Measurements from ENCODE around the gene PTPRN2. TPM values are rescaled to one million over a fixed set of nuclear protein-coding genes. Genes with fewer than 3 reads are reported as not detected.

The PTPRN2 gene
- polyA plus RNA-seq, 1 of the 3 experiments (the other 2 are of a cell fraction): 4.0 TPM

GRCh38 chr7:158130023-158130409 is 457.6 kb downstream of the PTPRN2 start:
- Histone ChIP-seq H3K9me2 (no peaks in the 10 kb centered on the region), H3K9me3 (no peaks in the 10 kb centered on the region), H3K4me3 (ENCODE audit: low read depth in 2 of 2, low read length in 1 of 2) (no peak overlapping the region), H3K36me3 (replicated peaks in 1 of 2; ENCODE audit: control insufficient read depth in 1 of 2, insufficient read depth in 2 of 2, low read length in 1 of 2) (no peaks in the 10 kb centered on the region), H3K4me2 (no peak overlapping the region), H3K27me3 (ENCODE audit: insufficient read depth) (no peaks in the 10 kb centered on the region), H3K27ac (ENCODE audit: low read depth in 2 of 2, low read length in 1 of 2) (no peak overlapping the region), H3K4me1 (ENCODE audit: control insufficient read depth in 1 of 2, insufficient read depth in 2 of 2, low read depth in 1 of 2, low read length in 1 of 2) (no peaks in the 10 kb centered on the region), H3K9ac (no peak overlapping the region), H3F3A (replicated peaks; ENCODE audit: insufficient read depth) (no peaks in the 10 kb centered on the region), H3K79me2 (ENCODE audit: insufficient read depth) (no peaks in the 10 kb centered on the region), H4K20me1 (ENCODE audit: insufficient read depth) (no peaks in the 10 kb centered on the region), H2AFZ (ENCODE audit: low read depth) (no peak overlapping the region)
- CTCF ChIA-PET: no interaction called here
- DNase-seq: no peak
- POLR2A ChIA-PET: no interaction called here
- WGBS (ENCODE audit: low lambda C conversion rate): 75% methylated on average over 10 of the region's 10 CpGs
- TF ChIP-seq TEAD4 (IDR thresholded peaks at IDR 0.05; ENCODE audit: borderline replicate concordance, insufficient read depth) (no peak), PBX3 (IDR thresholded peaks at IDR 0.05) (no peak), ELF1 (IDR thresholded peaks at IDR 0.05) (no peak), CTCF (IDR thresholded peaks at IDR 0.05) (no peak), EZH2phosphoT487 (IDR thresholded peaks at IDR 0.05; ENCODE audit: borderline replicate concordance, low read depth) (no peak), SIN3A (IDR thresholded peaks at IDR 0.05; ENCODE audit: borderline replicate concordance, low read depth, low read length) (no peak), MEF2A (IDR thresholded peaks at IDR 0.05; ENCODE audit: borderline replicate concordance, low read depth) (no peak), RFX5 (IDR thresholded peaks at IDR 0.05; ENCODE audit: low read length) (no peak), SMC3 (IDR thresholded peaks at IDR 0.05; ENCODE audit: low read depth, low read length) (no peak), POLR2AphosphoS5 (IDR thresholded peaks at IDR 0.05; ENCODE audit: low read depth, low read length) (no peak), JUND (IDR thresholded peaks at IDR 0.05) (no peak)

- no peaks in the 10 kb centered on the region for H3K79me2 ChIP-seq (ENCODE audit: insufficient read depth)
- no peak overlapping the region for H2AFZ ChIP-seq (ENCODE audit: low read depth)
- no peaks in the 10 kb centered on the region for H3K9me3 ChIP-seq
- no peaks in the 10 kb centered on the region for H3K9me2 ChIP-seq
- no peaks in the 10 kb centered on the region for H3K36me3 ChIP-seq (replicated peaks in 1 of 2; ENCODE audit: control insufficient read depth in 1 of 2, insufficient read depth in 2 of 2, low read length in 1 of 2)
- H3F3A ChIP-seq (replicated peaks; ENCODE audit: insufficient read depth): no peaks in the 10 kb centered on the region
- no peak overlapping the region for H3K4me3 ChIP-seq (ENCODE audit: low read depth in 2 of 2, low read length in 1 of 2)
- no peak overlapping the region for H3K9ac ChIP-seq
- H3K27ac ChIP-seq (ENCODE audit: low read depth in 2 of 2, low read length in 1 of 2): no peak overlapping the region
- POLR2A ChIA-PET: no interaction called here
- no peaks in the 10 kb centered on the region for H3K27me3 ChIP-seq (ENCODE audit: insufficient read depth)
- no peaks in the 10 kb centered on the region for H4K20me1 ChIP-seq (ENCODE audit: insufficient read depth)
- no peak overlapping the region for H3K4me2 ChIP-seq
- no peaks in the 10 kb centered on the region for H3K4me1 ChIP-seq (ENCODE audit: control insufficient read depth in 1 of 2, insufficient read depth in 2 of 2, low read depth in 1 of 2, low read length in 1 of 2)
- no peak for TF ChIP-seq SMC3 (IDR thresholded peaks at IDR 0.05; ENCODE audit: low read depth, low read length)
- TF ChIP-seq FOSL2 (IDR thresholded peaks at IDR 0.05; ENCODE audit: borderline replicate concordance, low read depth): no peak
- no peak for TF ChIP-seq MEF2A (IDR thresholded peaks at IDR 0.05; ENCODE audit: borderline replicate concordance, low read depth)
- no peak for TF ChIP-seq TEAD4 (IDR thresholded peaks at IDR 0.05; ENCODE audit: borderline replicate concordance, insufficient read depth)
- TF ChIP-seq JUND (IDR thresholded peaks at IDR 0.05): no peak
- no peak for TF ChIP-seq REST (IDR thresholded peaks at IDR 0.05; ENCODE audit: low read depth, low read length)
- no peak for TF ChIP-seq NFIC (IDR thresholded peaks at IDR 0.05; ENCODE audit: borderline replicate concordance)
- TF ChIP-seq RCOR1 (IDR thresholded peaks at IDR 0.05; ENCODE audit: low read length): no peak
- no peak for TF ChIP-seq IRF3 (IDR thresholded peaks at IDR 0.05; ENCODE audit: low read depth, low read length)
- 55% methylated on average over 12 of the region's 12 CpGs for WGBS (ENCODE audit: low lambda C conversion rate)
- CTCF ChIA-PET: no interaction called here
- no peak for DNase-seq
These were observed 458.3 kb downstream of the PTPRN2 start for GRCh38 chr7:158129037-158130022.
